ENCODE measurements around the gene INTS6. TPM values are rescaled to one million over a fixed set of nuclear protein-coding genes. Genes with fewer than 3 reads are reported as not detected.

Gene INTS6
- total and polyA plus RNA-seq, 2 experiments from 2014 or later = 18.2 to 59.4 TPM

- Histone ChIP-seq H4K20me1 (ENCODE audit: insufficient read depth) (no peaks in the 10 kb centered on the region), H3K4me3 (no peak overlapping the region), H3K36me3 (ENCODE audit: low read depth) (peaks cover 27% of the 10 kb centered on the region; the same call in 1 of the 2 replicates), H3K9ac (no peak overlapping the region), H2AFZ (no peak overlapping the region), H3K4me1 (ENCODE audit: insufficient read depth) (peaks cover 5% of the 10 kb centered on the region; the same call in 1 of the 2 replicates), H3K9me3 (ENCODE audit: low read depth) (no peaks in the 10 kb centered on the region), H3K9me2 (ENCODE audit: insufficient read depth) (no peaks in the 10 kb centered on the region), H3K79me2 (ENCODE audit: insufficient read depth) (no peaks in the 10 kb centered on the region), H3K27ac (no peak overlapping the region), H3K27me3 (replicated peaks; ENCODE audit: insufficient read depth) (no peaks in the 10 kb centered on the region), H3K4me2 (ENCODE audit: unreplicated experiment) (no peak overlapping the region), H3F3A (ENCODE audit: insufficient read depth) (peaks cover 20% of the 10 kb centered on the region; the same call in 1 of the 2 replicates)
- DNase-seq = no peak
- in situ Hi-C loops (cut with MboI) = no loop called here
- 85 to 86% methylated on average over 5 of the region's 5 CpGs for WGBS, 2 experiments (ENCODE audit: low coverage in 1 of 2, low lambda C conversion rate in 2 of 2, missing lambda C conversion rate in 2 of 2)
- TF ChIP-seq EZH2phosphoT487 (IDR thresholded peaks at IDR 0.05; ENCODE audit: insufficient read depth, low read depth) (no peak), EZH2 (IDR thresholded peaks at IDR 0.05; ENCODE audit: insufficient read depth, poor library complexity, severe bottlenecking) (no peak)
Measured at GRCh38 chr13:51357928-51358595, 94.8 kb downstream of the INTS6 start.

GRCh38 chr13:51355217-51355616, 97.6 kb downstream of the INTS6 start:
- in situ Hi-C loops (cut with MboI) = no loop called here
- 70 to 75% methylated on average over 2 of the region's 2 CpGs for WGBS, 2 experiments (ENCODE audit: low coverage in 1 of 2, low lambda C conversion rate in 2 of 2, missing lambda C conversion rate in 2 of 2)
- TF ChIP-seq EZH2phosphoT487 (IDR thresholded peaks at IDR 0.05; ENCODE audit: insufficient read depth, low read depth) (no peak), EZH2 (IDR thresholded peaks at IDR 0.05; ENCODE audit: insufficient read depth, poor library complexity, severe bottlenecking) (no peak)
- H3K9me2 ChIP-seq (ENCODE audit: insufficient read depth) = no peaks in the 10 kb centered on the region
- H3K27me3 ChIP-seq (replicated peaks; ENCODE audit: insufficient read depth) = no peaks in the 10 kb centered on the region
- no peak for DNase-seq
- H3K36me3 ChIP-seq (ENCODE audit: low read depth) = peaks cover 7% of the 10 kb centered on the region; the same call in 1 of the 2 replicates
- no peak overlapping the region for H3K9ac ChIP-seq
- no peak overlapping the region for H3K27ac ChIP-seq
- H3K4me2 ChIP-seq (ENCODE audit: unreplicated experiment) = no peak overlapping the region
- no peaks in the 10 kb centered on the region for H3K79me2 ChIP-seq (ENCODE audit: insufficient read depth)
- H3F3A ChIP-seq (ENCODE audit: insufficient read depth) = peaks cover 29% of the 10 kb centered on the region; the same call in 1 of the 2 replicates
- H3K4me1 ChIP-seq (ENCODE audit: insufficient read depth) = no peaks in the 10 kb centered on the region
- H3K4me3 ChIP-seq = no peak overlapping the region
- no peaks in the 10 kb centered on the region for H4K20me1 ChIP-seq (ENCODE audit: insufficient read depth)
- no peak overlapping the region for H2AFZ ChIP-seq
- H3K9me3 ChIP-seq (ENCODE audit: low read depth) = no peaks in the 10 kb centered on the region

DNA sequence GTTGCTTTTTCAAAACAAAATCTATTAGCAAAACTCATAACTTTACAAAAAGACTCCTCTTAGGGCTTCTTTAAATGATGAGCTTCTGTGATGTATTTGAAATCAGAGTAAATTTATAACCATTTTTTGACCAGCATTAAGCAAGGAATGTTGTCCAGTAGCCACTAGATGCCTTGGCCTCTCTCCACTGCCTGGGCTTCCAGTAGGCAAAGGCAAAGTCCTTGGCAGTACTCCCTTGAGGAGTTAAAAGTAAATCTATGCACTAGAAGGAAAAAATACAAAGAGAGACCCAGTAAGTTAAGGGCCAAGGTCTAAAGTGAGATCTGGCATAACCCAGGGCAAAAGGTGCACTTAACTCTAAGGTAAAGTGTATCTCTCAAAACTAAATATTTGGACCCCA, 103.8 kb downstream of the INTS6 start:
- Histone ChIP-seq H3F3A (ENCODE audit: insufficient read depth) (peaks cover 15% of the 10 kb centered on the region; the same call in 1 of the 2 replicates), H4K20me1 (ENCODE audit: insufficient read depth) (no peaks in the 10 kb centered on the region)
- in situ Hi-C loops (cut with MboI) = no loop called here

GRCh38 chr13:51348069-51348967, 104.5 kb downstream of the INTS6 start:
- no peaks in the 10 kb centered on the region for H3K9me2 ChIP-seq (ENCODE audit: insufficient read depth)
- no peaks in the 10 kb centered on the region for H3K79me2 ChIP-seq (ENCODE audit: insufficient read depth)
- H3K27ac ChIP-seq = no peak overlapping the region
- no peaks in the 10 kb centered on the region for H4K20me1 ChIP-seq (ENCODE audit: insufficient read depth)
- H3K9me3 ChIP-seq (ENCODE audit: low read depth) = no peaks in the 10 kb centered on the region
- 89 to 92% methylated on average over 10 of the region's 10 CpGs for WGBS, 2 experiments (ENCODE audit: low coverage in 1 of 2, low lambda C conversion rate in 2 of 2, missing lambda C conversion rate in 2 of 2)
- no peak overlapping the region for H2AFZ ChIP-seq
- in situ Hi-C loops (cut with MboI) = no loop called here
- TF ChIP-seq EZH2 (IDR thresholded peaks at IDR 0.05; ENCODE audit: insufficient read depth, poor library complexity, severe bottlenecking) (no peak), EZH2phosphoT487 (IDR thresholded peaks at IDR 0.05; ENCODE audit: insufficient read depth, low read depth) (no peak)
- H3F3A ChIP-seq (ENCODE audit: insufficient read depth) = peaks cover 10% of the 10 kb centered on the region; the same call in 1 of the 2 replicates
- H3K27me3 ChIP-seq (replicated peaks; ENCODE audit: insufficient read depth) = no peaks in the 10 kb centered on the region
- peaks cover 5% of the 10 kb centered on the region for H3K4me1 ChIP-seq (ENCODE audit: insufficient read depth)
- H3K36me3 ChIP-seq (ENCODE audit: low read depth) = peaks cover 4% of the 10 kb centered on the region; the same call in 1 of the 2 replicates
- H3K9ac ChIP-seq = no peak overlapping the region
- H3K4me2 ChIP-seq (ENCODE audit: unreplicated experiment) = no peak overlapping the region
- no peak overlapping the region for H3K4me3 ChIP-seq
- no peak for DNase-seq

More for the DNA sequence above, 103.8 kb downstream of the INTS6 start:
- Histone ChIP-seq H3K9me3 (ENCODE audit: low read depth) (no peaks in the 10 kb centered on the region), H3K4me3 (no peak overlapping the region), H3K9ac (no peak overlapping the region), H3K9me2 (ENCODE audit: insufficient read depth) (no peaks in the 10 kb centered on the region), H3K27ac (no peak overlapping the region), H3K4me1 (ENCODE audit: insufficient read depth) (no peaks in the 10 kb centered on the region), H2AFZ (no peak overlapping the region), H3K79me2 (ENCODE audit: insufficient read depth) (no peaks in the 10 kb centered on the region), H3K4me2 (ENCODE audit: unreplicated experiment) (no peak overlapping the region), H3K36me3 (ENCODE audit: low read depth) (peaks cover 4% of the 10 kb centered on the region; the same call in 1 of the 2 replicates), H3K27me3 (replicated peaks; ENCODE audit: insufficient read depth) (no peaks in the 10 kb centered on the region)
- no peak for TF ChIP-seq EZH2 (IDR thresholded peaks at IDR 0.05; ENCODE audit: insufficient read depth, poor library complexity, severe bottlenecking)
- TF ChIP-seq EZH2phosphoT487 (IDR thresholded peaks at IDR 0.05; ENCODE audit: insufficient read depth, low read depth) = no peak
- DNase-seq = no peak
